Tibial nerve (tissue), 4 donors: ENCODE results near the gene FXYD1. TPM values are rescaled to one million over a fixed set of nuclear protein-coding genes. Genes with fewer than 3 reads are reported as not detected.
"Not testable (repeated sequence)": the region's sequence is repeated elsewhere in the genome, so short reads cannot be mapped to it uniquely, and the experiment has no call there.

ENCODE experiments used
- DNase-seq, 2 donors: peaks; one replicate each; pipeline ENCODE4 v3.0.0-alpha.2; 2019; ENCODE audit warnings: low spot score in 2 of 2
- H3K27ac ChIP-seq, 4 donors: fragments of 200-600 bp; sonication (generic) in 3 of 4; one replicate each; pipeline ENCODE4 v1.5.1; 2017 to 2019; ENCODE audit warnings: mild to moderate bottlenecking in 1 of 4
- H3K27me3 ChIP-seq, 2 donors: fragments of 200-600 bp; sonication (generic) in 1 of 2; one replicate each; pipeline versions ENCODE4 v1.5.1 to v1.6.0; 2017 to 2019
- H3K36me3 ChIP-seq, 3 donors: fragments of 200-600 bp; sonication (generic); one replicate each; pipeline ENCODE4 v1.5.1; 2018 to 2019
- H3K4me1 ChIP-seq, 4 donors: fragments of 200-600 bp; sonication (generic) in 3 of 4; one replicate each; pipeline ENCODE4 v1.5.1; 2017 to 2019
- H3K4me3 ChIP-seq, 4 donors: fragments of 200-600 bp; sonication (generic) in 3 of 4; one replicate each; pipeline ENCODE4 v1.5.1; 2017 to 2019; ENCODE audit warnings: mild to moderate bottlenecking in 1 of 4, moderate library complexity in 1 of 4
- H3K9me3 ChIP-seq, 4 donors: fragments of 200-600 bp; sonication (generic) in 3 of 4; one replicate each; pipeline ENCODE4 v1.5.1; 2017 to 2019
- EP300 ChIP-seq, 2 donors: sonication (generic); formaldehyde crosslinking; IDR thresholded peaks; one replicate each; pipeline ENCODE4 v1.6.1; 2017; ENCODE audit warnings: antibody characterized with exemption in 2 of 2, mild to moderate bottlenecking in 1 of 2
- POLR2A ChIP-seq, 2 donors: fragments of 450-650 bp; IDR thresholded peaks; one replicate each; pipeline ENCODE4 v1.6.1; 2017; ENCODE audit warnings: antibody characterized with exemption in 2 of 2, mild to moderate bottlenecking in 2 of 2, moderate library complexity in 2 of 2
- WGBS, 2 donors: methylation state at CpG; one replicate each; pipeline ENCODE4 v1.1.5; 2018; 5-methylcytosine and 5-hydroxymethylcytosine counted together
- total RNA-seq, 4 donors: library from RNA; depleted of rRNA; stranded (reverse); fragments of >200 nt; gene quantifications; one replicate each; pipeline ENCODE4 v1.1.0, GENCODE V29; 2016
- TF ChIP-seq, protein P1 (sequence below), 5 experiments: fragments of 200-600 bp in 3 of 5; fragments of 450-650 bp in 2 of 5; sonication (generic) in 3 of 5; IDR thresholded peaks; one replicate each; pipeline ENCODE4 v1.5.1; 2016 to 2019; ENCODE audit warnings: antibody characterized with exemption in 5 of 5, mild to moderate bottlenecking in 3 of 5, moderate library complexity in 2 of 5

The FXYD1 gene
- total RNA-seq, 4 donors from 2014 or later: 72.9 to 193 (median 84.9) TPM

GRCh38 chr19:35151273-35152065 is 12.8 kb downstream of the FXYD1 start:
- H3K9me3 ChIP-seq: no peaks in the 10 kb centered on the region
- no peak overlapping the region for H3K4me3 ChIP-seq
- DNase-seq: no peak
- H3K4me1 ChIP-seq: peaks cover 0 to 34% (median 5%) of the 10 kb centered on the region in 4 donors
- TF ChIP-seq, protein P1, sequence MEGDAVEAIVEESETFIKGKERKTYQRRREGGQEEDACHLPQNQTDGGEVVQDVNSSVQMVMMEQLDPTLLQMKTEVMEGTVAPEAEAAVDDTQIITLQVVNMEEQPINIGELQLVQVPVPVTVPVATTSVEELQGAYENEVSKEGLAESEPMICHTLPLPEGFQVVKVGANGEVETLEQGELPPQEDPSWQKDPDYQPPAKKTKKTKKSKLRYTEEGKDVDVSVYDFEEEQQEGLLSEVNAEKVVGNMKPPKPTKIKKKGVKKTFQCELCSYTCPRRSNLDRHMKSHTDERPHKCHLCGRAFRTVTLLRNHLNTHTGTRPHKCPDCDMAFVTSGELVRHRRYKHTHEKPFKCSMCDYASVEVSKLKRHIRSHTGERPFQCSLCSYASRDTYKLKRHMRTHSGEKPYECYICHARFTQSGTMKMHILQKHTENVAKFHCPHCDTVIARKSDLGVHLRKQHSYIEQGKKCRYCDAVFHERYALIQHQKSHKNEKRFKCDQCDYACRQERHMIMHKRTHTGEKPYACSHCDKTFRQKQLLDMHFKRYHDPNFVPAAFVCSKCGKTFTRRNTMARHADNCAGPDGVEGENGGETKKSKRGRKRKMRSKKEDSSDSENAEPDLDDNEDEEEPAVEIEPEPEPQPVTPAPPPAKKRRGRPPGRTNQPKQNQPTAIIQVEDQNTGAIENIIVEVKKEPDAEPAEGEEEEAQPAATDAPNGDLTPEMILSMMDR (IDR thresholded peaks at IDR 0.05): no peak
- TF ChIP-seq POLR2A (IDR thresholded peaks at IDR 0.05) (no peak), EP300 (IDR thresholded peaks at IDR 0.05) (no peak)
- 87 to 89% methylated on average over 20 of the region's 20 CpGs for WGBS, 2 donors
- H3K27ac ChIP-seq: no peak overlapping the region
- peaks cover 0 to 32% of the 10 kb centered on the region in 2 donors for H3K27me3 ChIP-seq
- no peaks in the 10 kb centered on the region for H3K36me3 ChIP-seq

DNA sequence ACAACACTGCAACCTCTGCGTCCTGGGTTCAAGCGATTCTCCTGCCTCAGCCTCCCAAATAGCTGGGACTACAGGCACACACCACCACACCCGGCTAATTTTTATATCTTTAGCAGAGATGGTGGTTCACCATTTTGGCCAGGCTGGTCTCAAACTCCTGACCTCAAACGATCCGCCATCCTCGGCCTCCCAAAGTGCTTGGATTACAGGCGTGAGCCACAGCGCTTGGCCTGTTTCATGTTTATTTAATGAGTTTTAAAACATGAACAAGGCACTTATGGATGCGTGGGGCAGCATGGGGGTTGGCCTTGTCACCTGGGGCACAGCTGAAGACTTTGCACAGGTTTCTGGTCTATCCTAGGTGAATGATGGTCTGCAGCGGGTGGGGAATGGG is 14.5 kb downstream of the FXYD1 start:
- H3K36me3 ChIP-seq: peaks cover 0 to 14% (median 4%) of the 10 kb centered on the region in 3 donors
- WGBS, 2 donors: 71 to 77% methylated on average over 10 of the region's 10 CpGs
- H3K4me3 ChIP-seq, DNase-seq, H3K27ac ChIP-seq, H3K9me3 ChIP-seq: not testable (repeated sequence)
- peaks cover 0 to 37% (median 5%) of the 10 kb centered on the region in 4 donors for H3K4me1 ChIP-seq
- H3K27me3 ChIP-seq: peaks cover 0 to 35% of the 10 kb centered on the region in 2 donors

DNA sequence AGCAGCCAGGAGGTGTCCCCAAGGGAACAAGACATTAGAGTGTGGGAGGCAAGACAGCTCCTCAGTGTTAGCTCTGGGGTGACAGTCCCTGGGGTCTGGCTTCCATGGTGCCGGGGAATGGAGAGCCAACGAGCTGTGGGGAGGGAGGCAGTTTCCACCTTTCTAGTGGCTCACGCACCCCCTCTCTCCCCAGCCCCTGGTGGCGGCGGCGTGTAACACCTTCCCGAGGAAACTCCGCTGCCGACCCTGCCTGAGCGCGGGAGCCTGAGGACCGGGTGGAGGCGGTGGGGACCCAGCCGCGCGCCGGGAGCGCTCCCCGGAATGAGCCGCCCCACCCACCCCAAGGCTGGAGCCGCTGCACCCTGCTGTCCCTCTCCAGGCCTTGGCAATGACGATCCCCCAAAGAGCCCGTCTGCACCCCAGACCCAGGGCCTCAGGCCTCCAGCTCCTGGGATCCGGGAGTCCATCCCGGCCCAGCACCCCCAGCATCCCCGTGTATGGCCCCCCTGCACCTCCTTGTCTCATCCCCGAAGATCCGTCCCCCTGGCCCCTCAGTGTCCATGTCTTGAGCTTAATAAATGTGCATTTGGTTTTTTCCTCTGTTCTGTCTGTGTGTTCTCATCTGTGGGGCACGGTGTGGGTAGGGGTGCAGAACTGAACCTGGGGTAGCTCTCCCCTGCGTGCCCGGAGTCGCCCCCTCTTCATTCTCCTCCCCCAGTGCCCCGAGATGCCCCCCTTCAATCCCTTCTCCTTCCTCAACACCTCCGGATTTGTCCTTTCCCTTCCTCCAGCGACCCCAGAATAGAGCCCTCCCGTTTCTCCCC is 15.3 kb downstream of the FXYD1 start:
- Histone ChIP-seq H3K27ac (peak overlapping the region in 3 of 4 donors; percentile 53 to 87 (median 78)), H3K4me3 (peak overlapping the region; percentile 28 to 63 (median 48)), H3K4me1 (peaks cover 0 to 37% (median 5%) of the 10 kb centered on the region in 4 donors), H3K9me3 (no peaks in the 10 kb centered on the region), H3K36me3 (peaks cover 0 to 17% (median 6%) of the 10 kb centered on the region in 3 donors), H3K27me3 (peaks cover 0 to 35% of the 10 kb centered on the region in 2 donors)
- TF ChIP-seq, protein P1 (IDR thresholded peaks at IDR 0.05): peak; percentile 12 to 63 (median 53)
- TF ChIP-seq EP300 (IDR thresholded peaks at IDR 0.05): no peak
- 3% methylated on average over 34 to 36 of the region's 36 CpGs for WGBS, 2 donors
- DNase-seq: no peak

DNA sequence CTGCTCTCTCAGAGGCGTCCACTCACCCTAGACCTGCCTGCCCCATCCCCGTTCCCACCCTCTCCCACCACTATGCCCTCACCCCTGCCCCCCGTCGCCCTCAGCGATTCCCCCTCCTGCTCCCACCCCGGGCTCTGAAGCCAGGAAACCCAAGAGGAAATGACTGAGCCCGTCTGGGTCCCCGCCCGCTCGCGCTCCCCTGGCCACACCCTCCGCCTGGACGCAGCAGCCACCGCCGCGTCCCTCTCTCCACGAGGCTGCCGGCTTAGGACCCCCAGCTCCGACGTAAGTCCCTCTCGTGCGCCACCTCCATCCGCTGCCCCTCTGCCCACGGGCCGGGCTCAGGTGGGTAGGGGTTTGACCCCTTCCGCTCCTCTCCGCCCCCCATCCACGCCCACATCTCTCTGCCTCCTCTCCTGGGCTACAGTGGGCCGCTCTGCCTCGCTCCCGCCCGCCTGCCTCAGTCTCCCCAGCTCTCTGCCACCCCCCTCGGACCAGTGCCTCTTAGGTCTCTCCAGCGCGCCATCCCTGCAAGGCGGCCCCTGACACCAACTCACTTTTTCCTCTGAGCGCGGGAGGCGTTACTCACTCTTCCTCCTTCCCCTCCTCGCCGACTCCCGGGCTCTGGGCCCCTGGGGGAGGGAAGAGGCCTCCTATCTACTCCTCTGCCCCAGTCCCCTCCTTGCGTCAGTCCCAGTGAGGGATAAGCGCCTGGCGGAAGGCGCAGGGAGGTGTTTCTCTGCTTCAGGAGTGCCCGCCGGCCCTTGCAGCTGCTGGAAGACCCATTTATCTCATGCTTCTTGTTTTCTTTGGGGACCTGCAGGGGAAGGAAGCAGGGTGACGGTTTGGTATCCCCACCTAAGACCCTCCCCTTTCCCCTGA is 16.1 kb downstream of the FXYD1 start, which contains the start of gene FXYD5:
FXYD5 (plus strand) TSS at position 211 of the 882 bp plus-strand sequence. CDS start 816 bp downstream, outside the sequence.
- Histone ChIP-seq H3K9me3 (no peaks in the 10 kb centered on the region), H3K27ac (peak within 1 kb of the TSS; percentile 38 to 87 (median 66)), H3K27me3 (peaks cover 0 to 35% of the 10 kb centered on the region in 2 donors), H3K4me3 (peak within 1 kb of the TSS; percentile 28 to 63 (median 48)), H3K4me1 (peaks cover 0 to 37% (median 5%) of the 10 kb centered on the region in 4 donors), H3K36me3 (peaks cover 0 to 26% (median 9%) of the 10 kb centered on the region in 3 donors)
- no peak for DNase-seq
- TF ChIP-seq, protein P1 (IDR thresholded peaks at IDR 0.05): peak in 1 of 5 experiments; percentile 6
- TF ChIP-seq POLR2A (IDR thresholded peaks at IDR 0.05) (peak in 1 of 2 donors; percentile 34), EP300 (IDR thresholded peaks at IDR 0.05) (peak in 1 of 2 donors; percentile 51)
- 2 to 3% methylated on average over 46 to 49 of the region's 49 CpGs for WGBS, 2 donors

GRCh38 chr19:35155441-35155840 is 16.8 kb downstream of the FXYD1 start:
- no peak for DNase-seq
- Histone ChIP-seq H3K4me1 (peaks cover 0 to 37% (median 5%) of the 10 kb centered on the region in 4 donors), H3K27ac (peak overlapping the region in 2 of 4 donors; percentile 78 to 87), H3K4me3 (peak overlapping the region; percentile 28 to 63 (median 48)), H3K9me3 (no peaks in the 10 kb centered on the region), H3K27me3 (peaks cover 0 to 35% of the 10 kb centered on the region in 2 donors), H3K36me3 (peaks cover 0 to 33% (median 9%) of the 10 kb centered on the region in 3 donors)
- TF ChIP-seq POLR2A (IDR thresholded peaks at IDR 0.05): no peak
- TF ChIP-seq, protein P1 (IDR thresholded peaks at IDR 0.05): no peak
- WGBS, 2 donors: 26 to 40% methylated on average over 5 to 14 of the region's 17 CpGs
